HG02885 (cell line): Measurements from ENCODE around the gene MDM1.

Experiments used
- ATAC-seq: cut with Tn5 transposase; IDR thresholded peaks from one replicate; pipeline ENCODE4 v1.9.1; 2021; ENCODE audit warnings: mild to moderate bottlenecking; ENCODE audit not compliant: unreplicated experiment, poor library complexity

MDM1 gene

DNA sequence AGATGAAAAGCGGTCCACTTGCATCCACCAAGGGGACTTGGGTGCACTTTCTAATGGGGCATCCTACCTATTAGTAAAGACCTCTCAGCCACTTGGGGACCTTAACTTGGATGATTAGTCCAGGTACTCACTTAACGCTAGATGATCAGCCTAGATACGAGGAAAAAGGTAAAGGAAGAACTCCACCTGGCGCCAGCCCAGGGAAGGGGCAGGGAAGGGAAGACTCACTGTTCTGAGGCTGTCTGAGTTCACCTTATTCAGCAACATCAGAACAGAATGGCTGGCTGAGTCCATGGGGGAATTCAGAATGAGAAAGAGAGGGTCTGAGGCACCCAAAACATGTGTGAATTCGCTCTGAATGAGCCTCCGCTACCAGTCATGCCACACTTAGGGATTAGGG lies 85.8 kb downstream of the MDM1 start:
- no peak for ATAC-seq

DNA sequence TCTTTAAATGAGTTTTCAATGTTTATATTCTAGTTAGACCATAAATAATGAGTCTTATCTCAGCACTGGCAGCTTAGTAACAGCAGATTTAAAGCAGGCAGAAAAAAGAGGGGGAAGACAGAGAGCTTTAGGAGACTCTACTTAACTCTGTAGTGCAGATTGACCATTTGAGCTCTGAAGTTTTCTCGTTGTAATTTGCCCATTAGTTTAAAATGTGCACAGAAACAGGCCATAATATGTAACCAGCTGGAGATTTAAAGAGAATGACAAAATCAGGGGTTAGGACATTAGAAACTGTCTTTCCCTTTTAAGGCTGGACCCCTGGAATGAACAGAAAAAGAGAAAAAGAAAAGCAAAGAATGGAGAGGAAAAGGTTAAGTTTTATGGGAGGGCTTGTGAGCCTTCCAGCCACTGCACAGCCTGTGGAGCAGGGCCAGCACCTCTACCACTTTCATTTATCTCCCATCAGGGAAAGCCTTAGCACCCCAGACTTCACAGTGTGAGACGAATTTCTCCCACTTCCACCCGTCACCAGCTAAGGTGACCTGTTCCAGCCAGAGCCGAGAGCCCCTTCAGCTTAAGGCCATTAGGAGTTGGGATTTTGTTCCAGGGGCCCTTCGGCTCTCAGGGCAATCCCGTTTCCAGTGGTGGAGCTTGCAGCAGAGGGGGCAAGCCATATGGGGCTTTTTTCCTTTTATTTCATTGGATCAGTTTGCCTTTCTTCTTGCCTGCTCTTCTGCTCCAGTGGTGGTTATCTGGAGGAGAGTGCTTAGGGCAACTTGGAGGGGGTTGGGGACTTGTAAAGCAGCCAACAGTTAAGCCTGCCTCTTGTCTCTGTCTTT lies 86.8 kb downstream of the MDM1 start:
- no peak for ATAC-seq
